K562 (cell line): ENCODE measurements around the gene RALGAPB. TPM values are rescaled to one million over a fixed set of nuclear protein-coding genes. Genes with fewer than 3 reads are reported as not detected.

Source experiments
- CC2D1A ChIP-seq: fragments of 450-650 bp; IDR thresholded peaks from 2 replicates; pipeline ENCODE4 v1.6.1; 2017; ENCODE audit warnings: mild to moderate bottlenecking
- FOXK1 ChIP-seq: sonication (generic); formaldehyde crosslinking; IDR thresholded peaks from 2 replicates; pipeline ENCODE4 v1.8.0; 2022; ENCODE audit warnings: missing genetic modification reagents, mild to moderate bottlenecking, borderline replicate concordance
- RCOR1 ChIP-seq, 2 experiments: IDR thresholded peaks; 2 replicates each; pipeline ENCODE4 v1.6.1; 2012; ENCODE audit warnings: low read depth in 2 of 2, low read length in 2 of 2, borderline replicate concordance in 1 of 2, improper control_type of control experiment in 1 of 2
- RFX7 ChIP-seq: fragments of 250-450 bp; sonication (Bioruptor Pico); IDR thresholded peaks from 2 replicates; pipeline ENCODE4 v1.5.1; 2021; ENCODE audit warnings: mild to moderate bottlenecking
- SAFB2 ChIP-seq: fragments of 200-400 bp; formaldehyde crosslinking; IDR thresholded peaks from 2 replicates; pipeline ENCODE4 v1.6.1; 2018; ENCODE audit warnings: borderline replicate concordance, low read length, low read depth, moderate library complexity; ENCODE audit not compliant: severe bottlenecking
- TAF9B ChIP-seq: fragments of 450-650 bp; IDR thresholded peaks from 2 replicates; pipeline ENCODE4 v1.6.1; 2018; ENCODE audit warnings: mild to moderate bottlenecking; ENCODE audit not compliant: partially characterized antibody
- TCF7L2 ChIP-seq: fragments of 150-350 bp; IDR thresholded peaks from 2 replicates; pipeline ENCODE4 v1.6.1; 2016; ENCODE audit warnings: low read depth, mild to moderate bottlenecking, low read length, moderate library complexity
- XRCC5 ChIP-seq: fragments of 200-400 bp; formaldehyde crosslinking; IDR thresholded peaks from 2 replicates; pipeline ENCODE4 v1.6.1; 2017; ENCODE audit warnings: low read depth, mild to moderate bottlenecking, low read length
- ZNF224 ChIP-seq: sonication (generic); formaldehyde crosslinking; IDR thresholded peaks from 2 replicates; pipeline ENCODE4 v1.8.0; 2022; ENCODE audit warnings: mild to moderate bottlenecking, missing genetic modification reagents
- polyA plus RNA-seq, 8 experiments: library from polyadenylated mRNA; depleted of rRNA in 4 of 8; stranded (reverse) in 5 of 8; unstranded in 3 of 8; fragments of >200 nt; fragmentation: Nextera tagmentation in 2 of 8; fragmentation: Illumina TruSeq in 1 of 8; extraction: Ambion mirVana in 2 of 8; extraction: Trizol in 1 of 8; gene quantifications; 2 replicates each; pipeline versions ENCODE4 v1.2.1 to v1.2.3, GENCODE V29; 2011 to 2014; ENCODE audit warnings: inconsistent platforms in 1 of 8, missing spikeins in 1 of 8
- total RNA-seq, 7 experiments: library from RNA; depleted of rRNA in 6 of 7; stranded (reverse); fragments of >200 nt in 6 of 7; fragmentation: Illumina TruSeq in 2 of 7; extraction: Trizol in 2 of 7; gene quantifications; 2 replicates each; pipeline versions ENCODE4 v1.2.1 to v1.2.3, GENCODE V29; 2011 to 2021; ENCODE audit warnings: low replicate concordance in 1 of 7
- TF ChIP-seq, protein P1 (sequence below): fragments of 250-450 bp; sonication (Bioruptor Pico); IDR thresholded peaks from 2 replicates; pipeline ENCODE4 v1.5.0; 2021; ENCODE audit warnings: mild to moderate bottlenecking, moderate library complexity
- TF ChIP-seq, protein P2 (sequence below): fragments of 450-650 bp; IDR thresholded peaks from 2 replicates; pipeline ENCODE4 v1.6.1; 2016; ENCODE audit warnings: mild to moderate bottlenecking
- TF ChIP-seq, protein P3 (sequence below): sonication (generic); formaldehyde crosslinking; IDR thresholded peaks from 2 replicates; pipeline ENCODE4 v1.8.0; 2022; ENCODE audit warnings: mild to moderate bottlenecking, missing genetic modification reagents
- TF ChIP-seq, protein P4 (sequence below): sonication (generic); formaldehyde crosslinking; IDR thresholded peaks from 2 replicates; pipeline ENCODE4 v1.8.0; 2022; ENCODE audit warnings: mild to moderate bottlenecking, missing genetic modification reagents
- TF ChIP-seq, protein P5 (sequence below): fragments of 250-450 bp; sonication (Bioruptor Pico); IDR thresholded peaks from 2 replicates; pipeline ENCODE4 v1.5.0; 2020; ENCODE audit warnings: mild to moderate bottlenecking, borderline replicate concordance

RALGAPB gene
- total and polyA plus RNA-seq, 9 of the 15 experiments (the other 6 are each of a cell fraction or from before 2014, with no cell fraction given): 4.3 to 25.6 (median 13.6) TPM

DNA sequence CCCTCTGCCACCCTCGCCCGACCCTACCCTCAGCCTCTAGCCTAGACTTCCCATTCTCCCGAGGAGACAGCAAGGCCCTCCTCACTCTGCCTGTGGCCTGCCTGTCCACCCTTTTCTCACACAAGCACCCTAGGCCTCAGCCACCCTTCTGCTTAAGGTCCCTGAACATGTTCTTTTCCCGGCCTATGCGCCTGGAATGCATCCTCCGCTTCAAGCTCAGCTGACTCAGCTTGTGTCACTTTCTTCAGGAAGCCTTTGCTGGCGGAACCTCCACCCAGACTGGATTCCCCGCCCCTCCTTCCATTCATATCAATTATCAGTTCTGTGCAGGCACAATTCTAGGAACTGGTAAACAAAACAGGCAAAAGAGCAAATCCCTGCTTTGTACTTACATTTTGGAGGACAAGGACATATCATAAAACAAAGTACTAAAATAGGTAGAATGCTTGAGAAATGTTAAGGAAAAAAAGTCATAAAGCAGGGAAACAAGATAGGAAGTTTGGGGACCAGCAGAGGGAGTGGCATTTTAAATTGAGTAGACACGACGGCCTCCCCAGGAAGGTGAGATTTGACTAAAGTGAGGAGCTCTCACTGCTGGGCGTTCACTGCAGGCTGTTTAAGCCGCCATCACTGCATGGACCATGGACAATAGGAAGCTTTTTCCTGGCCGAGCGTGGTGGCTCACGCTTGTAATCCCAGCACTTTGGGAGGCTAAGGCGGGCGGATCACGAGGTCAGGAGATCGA lies 19.6 kb upstream of the RALGAPB start (continued):
- TF ChIP-seq, protein P1, sequence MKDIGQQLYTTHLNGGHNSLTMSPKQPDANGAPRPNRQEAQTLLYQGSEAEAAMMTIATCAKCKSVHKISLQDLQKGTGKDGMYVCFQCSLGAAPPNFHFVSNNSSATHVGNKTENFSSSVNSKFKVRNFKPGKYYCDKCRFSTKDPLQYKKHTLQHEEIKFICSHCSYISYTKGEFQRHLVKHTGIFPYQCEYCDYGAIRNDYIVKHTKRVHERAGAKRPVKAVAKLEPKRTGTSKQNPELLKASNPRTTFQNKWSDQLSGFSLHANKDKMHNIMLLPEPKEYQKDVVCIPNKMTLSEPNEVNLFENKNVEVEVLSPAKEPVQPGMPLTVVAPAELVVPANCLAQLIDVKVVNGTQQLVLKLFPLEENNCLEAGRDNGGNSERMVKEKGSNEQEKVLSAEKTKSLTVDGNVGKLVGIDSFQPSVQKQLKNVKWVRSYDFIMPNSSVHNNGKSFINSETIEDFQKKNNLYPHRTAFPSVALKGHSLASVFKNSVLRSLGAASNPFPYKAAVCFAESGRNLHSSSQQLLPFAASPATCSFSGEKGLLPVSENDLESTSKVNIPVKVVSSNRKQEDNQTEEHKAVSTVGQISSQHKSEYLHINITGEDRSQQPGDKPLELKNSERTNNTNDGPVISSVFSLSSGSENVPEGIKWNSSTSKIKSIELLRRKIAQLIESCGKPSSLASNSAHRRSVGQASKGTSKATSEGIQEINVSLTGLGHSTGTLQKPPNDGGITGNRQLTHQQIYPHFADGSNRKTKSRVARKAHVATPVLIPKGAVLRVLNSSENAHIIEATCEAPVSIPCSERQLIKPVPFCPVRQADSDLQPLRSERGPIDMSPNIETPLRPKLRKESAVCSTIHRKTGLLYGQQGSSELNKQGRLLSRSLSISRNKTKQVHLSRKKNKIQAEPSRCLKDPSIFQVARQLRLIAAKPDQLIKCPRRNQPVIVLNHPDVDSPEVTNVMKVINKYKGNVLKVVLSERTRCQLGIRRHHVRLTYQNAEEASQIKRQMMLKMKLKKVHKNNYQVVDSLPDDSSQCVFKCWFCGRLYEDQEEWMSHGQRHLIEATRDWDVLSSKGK (CRISPR knock-in tag): no peak
- TF ChIP-seq FOXK1 (CRISPR knock-in tag): no peak
- TF ChIP-seq ZNF224 (CRISPR knock-in tag): no peak
- TF ChIP-seq, protein P2, sequence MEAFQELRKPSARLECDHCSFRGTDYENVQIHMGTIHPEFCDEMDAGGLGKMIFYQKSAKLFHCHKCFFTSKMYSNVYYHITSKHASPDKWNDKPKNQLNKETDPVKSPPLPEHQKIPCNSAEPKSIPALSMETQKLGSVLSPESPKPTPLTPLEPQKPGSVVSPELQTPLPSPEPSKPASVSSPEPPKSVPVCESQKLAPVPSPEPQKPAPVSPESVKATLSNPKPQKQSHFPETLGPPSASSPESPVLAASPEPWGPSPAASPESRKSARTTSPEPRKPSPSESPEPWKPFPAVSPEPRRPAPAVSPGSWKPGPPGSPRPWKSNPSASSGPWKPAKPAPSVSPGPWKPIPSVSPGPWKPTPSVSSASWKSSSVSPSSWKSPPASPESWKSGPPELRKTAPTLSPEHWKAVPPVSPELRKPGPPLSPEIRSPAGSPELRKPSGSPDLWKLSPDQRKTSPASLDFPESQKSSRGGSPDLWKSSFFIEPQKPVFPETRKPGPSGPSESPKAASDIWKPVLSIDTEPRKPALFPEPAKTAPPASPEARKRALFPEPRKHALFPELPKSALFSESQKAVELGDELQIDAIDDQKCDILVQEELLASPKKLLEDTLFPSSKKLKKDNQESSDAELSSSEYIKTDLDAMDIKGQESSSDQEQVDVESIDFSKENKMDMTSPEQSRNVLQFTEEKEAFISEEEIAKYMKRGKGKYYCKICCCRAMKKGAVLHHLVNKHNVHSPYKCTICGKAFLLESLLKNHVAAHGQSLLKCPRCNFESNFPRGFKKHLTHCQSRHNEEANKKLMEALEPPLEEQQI: no peak
- TF ChIP-seq SAFB2: no peak
- no peak for TF ChIP-seq XRCC5
- no peak for TF ChIP-seq CC2D1A
- peak in 1 of 2 experiments; percentile 98; a peak in 3 of 4 replicates for TF ChIP-seq RCOR1 (IDR thresholded peaks at IDR 0.05; ENCODE audit: borderline replicate concordance in 1 of 2, low read depth in 2 of 2, low read length in 2 of 2)
- TF ChIP-seq, protein P3, sequence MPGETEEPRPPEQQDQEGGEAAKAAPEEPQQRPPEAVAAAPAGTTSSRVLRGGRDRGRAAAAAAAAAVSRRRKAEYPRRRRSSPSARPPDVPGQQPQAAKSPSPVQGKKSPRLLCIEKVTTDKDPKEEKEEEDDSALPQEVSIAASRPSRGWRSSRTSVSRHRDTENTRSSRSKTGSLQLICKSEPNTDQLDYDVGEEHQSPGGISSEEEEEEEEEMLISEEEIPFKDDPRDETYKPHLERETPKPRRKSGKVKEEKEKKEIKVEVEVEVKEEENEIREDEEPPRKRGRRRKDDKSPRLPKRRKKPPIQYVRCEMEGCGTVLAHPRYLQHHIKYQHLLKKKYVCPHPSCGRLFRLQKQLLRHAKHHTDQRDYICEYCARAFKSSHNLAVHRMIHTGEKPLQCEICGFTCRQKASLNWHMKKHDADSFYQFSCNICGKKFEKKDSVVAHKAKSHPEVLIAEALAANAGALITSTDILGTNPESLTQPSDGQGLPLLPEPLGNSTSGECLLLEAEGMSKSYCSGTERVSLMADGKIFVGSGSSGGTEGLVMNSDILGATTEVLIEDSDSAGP (CRISPR knock-in tag): no peak
- peak; percentile 60 for TF ChIP-seq TAF9B
- TF ChIP-seq RFX7 (CRISPR knock-in tag): no peak
- TF ChIP-seq, protein P4, sequence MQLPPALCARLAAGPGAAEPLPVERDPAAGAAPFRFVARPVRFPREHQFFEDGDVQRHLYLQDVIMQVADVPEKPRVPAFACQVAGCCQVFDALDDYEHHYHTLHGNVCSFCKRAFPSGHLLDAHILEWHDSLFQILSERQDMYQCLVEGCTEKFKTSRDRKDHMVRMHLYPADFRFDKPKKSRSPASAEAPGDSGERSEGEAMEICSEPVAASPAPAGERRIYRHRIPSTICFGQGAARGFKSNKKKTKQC (CRISPR knock-in tag): no peak
- TF ChIP-seq, protein P5, sequence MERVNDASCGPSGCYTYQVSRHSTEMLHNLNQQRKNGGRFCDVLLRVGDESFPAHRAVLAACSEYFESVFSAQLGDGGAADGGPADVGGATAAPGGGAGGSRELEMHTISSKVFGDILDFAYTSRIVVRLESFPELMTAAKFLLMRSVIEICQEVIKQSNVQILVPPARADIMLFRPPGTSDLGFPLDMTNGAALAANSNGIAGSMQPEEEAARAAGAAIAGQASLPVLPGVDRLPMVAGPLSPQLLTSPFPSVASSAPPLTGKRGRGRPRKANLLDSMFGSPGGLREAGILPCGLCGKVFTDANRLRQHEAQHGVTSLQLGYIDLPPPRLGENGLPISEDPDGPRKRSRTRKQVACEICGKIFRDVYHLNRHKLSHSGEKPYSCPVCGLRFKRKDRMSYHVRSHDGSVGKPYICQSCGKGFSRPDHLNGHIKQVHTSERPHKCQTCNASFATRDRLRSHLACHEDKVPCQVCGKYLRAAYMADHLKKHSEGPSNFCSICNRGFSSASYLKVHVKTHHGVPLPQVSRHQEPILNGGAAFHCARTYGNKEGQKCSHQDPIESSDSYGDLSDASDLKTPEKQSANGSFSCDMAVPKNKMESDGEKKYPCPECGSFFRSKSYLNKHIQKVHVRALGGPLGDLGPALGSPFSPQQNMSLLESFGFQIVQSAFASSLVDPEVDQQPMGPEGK: no peak
- no peak for TF ChIP-seq TCF7L2
